Osteoblast (primary cell): ENCODE data around the gene KIF13A. TPM values are rescaled to one million over a fixed set of nuclear protein-coding genes. Genes with fewer than 3 reads are reported as not detected.

Experiments
- DNase-seq: peaks from one replicate; pipeline ENCODE4 v3.0.0; 2011; ENCODE audit warnings: low spot score, mixed read lengths; ENCODE audit not compliant: insufficient read length; ENCODE audit errors: missing footprints
- H2AFZ ChIP-seq: 2 replicates; pipeline ENCODE4 v1.6.0; 2011; ENCODE audit warnings: mild to moderate bottlenecking, low read length
- H3K27ac ChIP-seq: 2 replicates; pipeline ENCODE4 v1.5.1; 2011; ENCODE audit warnings: mild to moderate bottlenecking, low read depth, low read length, moderate library complexity
- H3K27me3 ChIP-seq: 2 replicates; pipeline ENCODE4 v1.6.0; 2012; ENCODE audit warnings: mild to moderate bottlenecking, control low read depth, inconsistent platforms, low read length, moderate library complexity; ENCODE audit not compliant: insufficient read depth
- H3K36me3 ChIP-seq: 2 replicates; pipeline ENCODE4 v1.5.1; 2011; ENCODE audit warnings: mild to moderate bottlenecking, low read length, control low read depth, moderate library complexity; ENCODE audit not compliant: insufficient read depth
- H3K4me1 ChIP-seq: 2 replicates; pipeline ENCODE4 v1.5.1; 2011; ENCODE audit warnings: mild to moderate bottlenecking, low read length, control low read depth, moderate library complexity; ENCODE audit not compliant: insufficient read depth
- H3K4me2 ChIP-seq: 2 replicates; pipeline ENCODE4 v1.6.0; 2011; ENCODE audit warnings: mild to moderate bottlenecking, low read length; ENCODE audit not compliant: insufficient read depth
- H3K4me3 ChIP-seq: fragments of 200-600 bp; sonication (generic); 3 replicates; pipeline ENCODE4 v1.5.1; 2012; ENCODE audit warnings: mild to moderate bottlenecking, low read length, inconsistent platforms; ENCODE audit not compliant: insufficient read depth
- H3K79me2 ChIP-seq: 2 replicates; pipeline ENCODE4 v1.6.0; 2012; ENCODE audit warnings: mild to moderate bottlenecking, low read length, control low read depth, inconsistent platforms; ENCODE audit not compliant: insufficient read depth
- H3K9me3 ChIP-seq: 2 replicates; pipeline ENCODE4 v1.5.1; 2011; ENCODE audit warnings: low read depth, low read length, control low read depth
- H4K20me1 ChIP-seq: 2 replicates; pipeline ENCODE4 v1.6.0; 2012; ENCODE audit warnings: mild to moderate bottlenecking, low read length, control low read depth; ENCODE audit not compliant: insufficient read depth
- total RNA-seq: library from RNA; depleted of rRNA; stranded (reverse); fragments of >200 nt; gene quantifications from 2 replicates; pipeline ENCODE4 v1.2.3, GENCODE V29; 2012
- TF ChIP-seq, protein P1 (sequence below): IDR thresholded peaks from 2 replicates; pipeline ENCODE4 v1.5.1; 2011; ENCODE audit warnings: mild to moderate bottlenecking, low read depth, low read length, moderate library complexity; ENCODE audit errors: extremely low read depth

The KIF13A gene
- total RNA-seq, 1 donor = 61.5 TPM

DNA sequence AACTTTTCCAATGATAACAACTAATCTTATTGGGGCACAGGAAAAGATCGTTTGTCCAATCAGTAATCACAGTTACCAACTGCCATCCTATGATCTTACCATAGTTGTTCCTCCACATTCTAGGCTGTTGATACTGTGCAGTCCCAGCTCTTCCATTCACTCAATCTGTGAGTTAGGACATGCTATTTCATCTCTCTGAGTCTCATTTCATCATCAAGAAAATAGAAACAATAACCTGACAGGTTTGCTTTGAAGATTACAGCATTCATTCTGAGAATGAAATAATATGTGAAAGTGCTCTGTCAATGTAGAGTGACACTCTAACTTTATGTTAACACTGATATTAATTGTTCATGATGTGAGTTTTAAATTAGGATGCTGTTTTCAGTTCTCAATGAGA, 89.8 kb downstream of the KIF13A start:
- H3K4me2 ChIP-seq = no peak overlapping the region
- no peaks in the 10 kb centered on the region for H3K27me3 ChIP-seq
- peaks cover 11% of the 10 kb centered on the region for H3K9me3 ChIP-seq
- no peak overlapping the region for H2AFZ ChIP-seq
- no peak for DNase-seq
- no peak overlapping the region for H3K27ac ChIP-seq
- TF ChIP-seq, protein P1, sequence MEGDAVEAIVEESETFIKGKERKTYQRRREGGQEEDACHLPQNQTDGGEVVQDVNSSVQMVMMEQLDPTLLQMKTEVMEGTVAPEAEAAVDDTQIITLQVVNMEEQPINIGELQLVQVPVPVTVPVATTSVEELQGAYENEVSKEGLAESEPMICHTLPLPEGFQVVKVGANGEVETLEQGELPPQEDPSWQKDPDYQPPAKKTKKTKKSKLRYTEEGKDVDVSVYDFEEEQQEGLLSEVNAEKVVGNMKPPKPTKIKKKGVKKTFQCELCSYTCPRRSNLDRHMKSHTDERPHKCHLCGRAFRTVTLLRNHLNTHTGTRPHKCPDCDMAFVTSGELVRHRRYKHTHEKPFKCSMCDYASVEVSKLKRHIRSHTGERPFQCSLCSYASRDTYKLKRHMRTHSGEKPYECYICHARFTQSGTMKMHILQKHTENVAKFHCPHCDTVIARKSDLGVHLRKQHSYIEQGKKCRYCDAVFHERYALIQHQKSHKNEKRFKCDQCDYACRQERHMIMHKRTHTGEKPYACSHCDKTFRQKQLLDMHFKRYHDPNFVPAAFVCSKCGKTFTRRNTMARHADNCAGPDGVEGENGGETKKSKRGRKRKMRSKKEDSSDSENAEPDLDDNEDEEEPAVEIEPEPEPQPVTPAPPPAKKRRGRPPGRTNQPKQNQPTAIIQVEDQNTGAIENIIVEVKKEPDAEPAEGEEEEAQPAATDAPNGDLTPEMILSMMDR = no peak
- H3K4me3 ChIP-seq = no peak overlapping the region
- no peaks in the 10 kb centered on the region for H3K4me1 ChIP-seq
- no peaks in the 10 kb centered on the region for H4K20me1 ChIP-seq
- H3K79me2 ChIP-seq = peaks cover 41% of the 10 kb centered on the region
- H3K36me3 ChIP-seq = peaks cover 28% of the 10 kb centered on the region

DNA sequence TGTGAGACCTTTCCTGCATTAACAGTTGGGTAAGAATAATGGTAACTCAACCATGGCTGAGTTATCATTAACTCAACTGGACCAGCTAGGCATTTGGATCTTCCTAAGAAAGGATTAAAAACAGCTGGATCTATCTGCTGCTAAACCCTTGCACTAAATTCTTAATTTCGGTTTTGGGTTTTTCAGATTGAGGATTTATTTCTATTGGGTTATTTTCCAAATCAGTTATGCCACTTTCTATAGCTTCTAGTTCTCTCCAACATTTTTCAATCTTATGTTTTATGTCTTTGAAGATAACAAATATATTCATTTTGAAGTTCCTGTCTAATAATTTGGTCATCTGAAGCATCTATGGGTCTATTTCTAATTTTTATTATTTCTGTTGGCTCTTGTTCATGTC, 92.5 kb downstream of the KIF13A start:
- Histone ChIP-seq H2AFZ (no peak overlapping the region), H3K79me2 (peaks cover 23% of the 10 kb centered on the region), H3K4me2 (no peak overlapping the region), H3K4me3 (no peak overlapping the region), H4K20me1 (no peaks in the 10 kb centered on the region), H3K9me3 (peaks cover 11% of the 10 kb centered on the region), H3K27me3 (no peaks in the 10 kb centered on the region), H3K36me3 (peaks cover 30% of the 10 kb centered on the region), H3K4me1 (no peaks in the 10 kb centered on the region), H3K27ac (no peak overlapping the region)
- TF ChIP-seq, protein P1 = no peak
- DNase-seq = no peak

DNA sequence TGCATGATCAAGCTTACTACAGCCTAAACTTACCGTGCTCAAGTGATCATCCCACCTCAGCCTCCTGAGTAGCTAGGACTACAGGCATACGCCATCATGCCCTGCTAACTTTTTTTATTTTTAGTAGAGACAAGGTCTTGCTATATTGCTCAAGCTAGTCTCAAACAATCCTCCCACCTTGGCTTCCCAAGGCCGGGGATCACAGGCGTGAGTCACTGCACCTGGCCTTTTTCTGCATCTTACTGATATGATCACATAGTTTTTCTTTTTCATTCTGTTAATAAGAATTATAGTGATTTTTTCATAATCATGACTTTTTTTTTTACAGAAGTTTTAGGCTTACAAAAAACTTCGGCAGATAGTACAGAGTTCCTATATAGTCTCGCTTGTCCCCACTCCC, 93.2 kb downstream of the KIF13A start:
- Histone ChIP-seq H3K27me3 (no peaks in the 10 kb centered on the region), H3K4me1 (no peaks in the 10 kb centered on the region), H3K36me3 (peaks cover 30% of the 10 kb centered on the region), H3K4me2 (no peak overlapping the region), H3K27ac (no peak overlapping the region), H3K4me3 (no peak overlapping the region), H3K9me3 (peaks cover 11% of the 10 kb centered on the region), H3K79me2 (peaks cover 19% of the 10 kb centered on the region), H4K20me1 (no peaks in the 10 kb centered on the region), H2AFZ (no peak overlapping the region)
- TF ChIP-seq, protein P1 = no peak
- no peak for DNase-seq

DNA sequence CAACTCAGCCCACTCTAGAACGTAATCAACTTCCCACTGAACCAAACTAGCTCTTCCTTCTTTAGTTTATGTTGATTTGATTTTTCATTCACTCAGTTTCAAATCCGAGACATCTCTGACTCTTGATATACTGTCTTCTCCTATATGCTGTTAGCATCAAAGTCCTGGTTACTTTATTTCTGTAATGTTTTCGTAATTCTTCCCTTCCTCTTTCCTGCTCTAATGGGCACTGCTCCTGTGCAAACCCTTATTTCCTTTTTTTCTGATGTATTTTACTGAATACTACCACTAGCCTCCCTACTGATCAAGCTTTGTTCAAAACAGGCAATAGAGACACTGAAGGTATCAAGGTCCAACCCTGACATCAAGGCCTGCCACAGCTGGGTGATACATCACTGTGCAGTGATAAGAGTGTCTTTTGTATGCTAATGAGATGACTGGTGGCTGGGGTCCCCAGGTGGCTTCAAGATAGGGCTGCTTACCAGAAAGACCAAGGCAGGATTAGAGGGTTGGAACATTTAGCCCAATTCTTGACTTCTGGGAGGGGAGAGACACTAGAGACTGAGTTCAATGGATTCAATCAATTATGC, 95.2 kb downstream of the KIF13A start:
- no peak overlapping the region for H3K27ac ChIP-seq
- no peak overlapping the region for H2AFZ ChIP-seq
- no peak overlapping the region for H3K4me2 ChIP-seq
- no peak for DNase-seq
- H3K4me1 ChIP-seq = peaks cover under 1% of the 10 kb centered on the region
- TF ChIP-seq, protein P1 = no peak
- peaks cover 12% of the 10 kb centered on the region for H3K79me2 ChIP-seq
- peaks cover 30% of the 10 kb centered on the region for H3K36me3 ChIP-seq
- H3K27me3 ChIP-seq = no peaks in the 10 kb centered on the region
- no peaks in the 10 kb centered on the region for H4K20me1 ChIP-seq
- no peak overlapping the region for H3K4me3 ChIP-seq
- peaks cover 11% of the 10 kb centered on the region for H3K9me3 ChIP-seq
